ENCODE results near the gene TMEM132A. TPM values are rescaled to one million over a fixed set of nuclear protein-coding genes. Genes with fewer than 3 reads are reported as not detected.

Gene TMEM132A
- total RNA-seq, 1 donor from 2014 or later: 113 TPM

DNA sequence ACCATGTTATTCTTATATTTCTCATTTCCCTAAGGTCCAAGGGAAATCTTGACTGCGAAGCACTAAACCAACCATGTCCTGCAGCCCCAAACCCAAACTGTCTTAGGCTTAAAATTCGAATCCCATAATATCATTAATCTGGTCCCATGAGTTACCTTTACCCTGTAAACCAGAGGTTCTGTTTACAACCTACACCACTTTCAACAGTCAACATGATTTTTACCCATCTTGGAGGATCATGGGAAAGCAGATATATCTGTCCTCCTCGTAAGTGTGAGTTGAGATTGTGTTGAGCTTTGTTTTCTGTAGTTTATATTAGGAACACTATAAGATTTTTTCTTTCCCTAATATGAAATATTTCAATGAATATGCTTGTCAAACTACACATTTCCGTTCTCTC, 24.3 kb upstream of the TMEM132A start:
- H3K4me1 Mint-ChIP-seq (ENCODE audit: unreplicated experiment): peaks cover 10% of the 10 kb centered on the region
- H3K9me3 Mint-ChIP-seq (ENCODE audit: unreplicated experiment): no peaks in the 10 kb centered on the region
- H3K36me3 Mint-ChIP-seq (ENCODE audit: unreplicated experiment): peaks cover 40% of the 10 kb centered on the region
- no peak for DNase-seq (ENCODE audit: extremely low spot score, unreplicated experiment)
- H3K4me3 Mint-ChIP-seq (ENCODE audit: unreplicated experiment): no peak overlapping the region
- TF ChIP-seq, protein P1, sequence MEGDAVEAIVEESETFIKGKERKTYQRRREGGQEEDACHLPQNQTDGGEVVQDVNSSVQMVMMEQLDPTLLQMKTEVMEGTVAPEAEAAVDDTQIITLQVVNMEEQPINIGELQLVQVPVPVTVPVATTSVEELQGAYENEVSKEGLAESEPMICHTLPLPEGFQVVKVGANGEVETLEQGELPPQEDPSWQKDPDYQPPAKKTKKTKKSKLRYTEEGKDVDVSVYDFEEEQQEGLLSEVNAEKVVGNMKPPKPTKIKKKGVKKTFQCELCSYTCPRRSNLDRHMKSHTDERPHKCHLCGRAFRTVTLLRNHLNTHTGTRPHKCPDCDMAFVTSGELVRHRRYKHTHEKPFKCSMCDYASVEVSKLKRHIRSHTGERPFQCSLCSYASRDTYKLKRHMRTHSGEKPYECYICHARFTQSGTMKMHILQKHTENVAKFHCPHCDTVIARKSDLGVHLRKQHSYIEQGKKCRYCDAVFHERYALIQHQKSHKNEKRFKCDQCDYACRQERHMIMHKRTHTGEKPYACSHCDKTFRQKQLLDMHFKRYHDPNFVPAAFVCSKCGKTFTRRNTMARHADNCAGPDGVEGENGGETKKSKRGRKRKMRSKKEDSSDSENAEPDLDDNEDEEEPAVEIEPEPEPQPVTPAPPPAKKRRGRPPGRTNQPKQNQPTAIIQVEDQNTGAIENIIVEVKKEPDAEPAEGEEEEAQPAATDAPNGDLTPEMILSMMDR (IDR thresholded peaks at IDR 0.05): no peak
- H3K27ac Mint-ChIP-seq (ENCODE audit: unreplicated experiment): no peak overlapping the region
- H3K27me3 Mint-ChIP-seq (ENCODE audit: unreplicated experiment): no peaks in the 10 kb centered on the region

DNA sequence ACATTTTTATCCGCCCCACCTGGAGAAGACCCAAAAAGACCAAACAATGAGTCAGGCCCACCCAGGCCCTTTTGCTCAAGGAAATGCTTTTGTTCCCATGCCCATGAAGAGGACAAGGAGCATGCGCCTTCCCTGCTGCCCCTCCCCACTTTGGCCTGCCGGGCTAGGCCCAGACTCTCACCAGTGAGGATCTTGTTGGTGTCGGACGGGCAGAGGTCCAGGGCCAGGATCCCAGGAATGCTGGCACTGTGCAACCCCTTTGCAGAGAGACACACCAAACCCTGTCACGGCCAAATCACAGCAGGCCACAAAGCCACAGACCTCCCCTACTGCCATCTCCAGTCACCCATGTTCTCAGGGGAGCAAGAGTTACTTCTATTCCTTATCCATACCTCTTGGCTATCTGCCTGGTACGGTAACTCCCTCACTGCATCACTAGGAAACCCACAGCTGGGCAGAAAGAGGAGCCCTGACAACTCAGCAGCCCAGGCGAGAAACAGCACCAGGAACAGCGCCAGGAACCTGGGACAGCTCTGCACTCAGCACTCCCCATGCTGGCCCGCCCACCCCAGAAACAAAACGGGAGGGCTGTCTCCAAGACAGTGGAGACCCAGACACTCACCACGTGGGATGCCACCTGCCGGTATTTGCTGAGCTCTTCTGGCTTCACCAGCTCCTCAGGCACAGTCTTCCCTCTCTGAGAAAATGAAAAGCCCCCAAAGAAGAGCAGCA, 23.4 kb upstream of the TMEM132A start:
- no peak for DNase-seq (ENCODE audit: extremely low spot score, unreplicated experiment)
- Mint-ChIP-seq H3K4me1 (ENCODE audit: unreplicated experiment) (peaks cover 19% of the 10 kb centered on the region), H3K4me3 (ENCODE audit: unreplicated experiment) (no peak overlapping the region), H3K27me3 (ENCODE audit: unreplicated experiment) (no peaks in the 10 kb centered on the region), H3K27ac (ENCODE audit: unreplicated experiment) (no peak overlapping the region), H3K9me3 (ENCODE audit: unreplicated experiment) (no peaks in the 10 kb centered on the region), H3K36me3 (ENCODE audit: unreplicated experiment) (peaks cover 34% of the 10 kb centered on the region)
- TF ChIP-seq, protein P1 (IDR thresholded peaks at IDR 0.05): no peak

DNA sequence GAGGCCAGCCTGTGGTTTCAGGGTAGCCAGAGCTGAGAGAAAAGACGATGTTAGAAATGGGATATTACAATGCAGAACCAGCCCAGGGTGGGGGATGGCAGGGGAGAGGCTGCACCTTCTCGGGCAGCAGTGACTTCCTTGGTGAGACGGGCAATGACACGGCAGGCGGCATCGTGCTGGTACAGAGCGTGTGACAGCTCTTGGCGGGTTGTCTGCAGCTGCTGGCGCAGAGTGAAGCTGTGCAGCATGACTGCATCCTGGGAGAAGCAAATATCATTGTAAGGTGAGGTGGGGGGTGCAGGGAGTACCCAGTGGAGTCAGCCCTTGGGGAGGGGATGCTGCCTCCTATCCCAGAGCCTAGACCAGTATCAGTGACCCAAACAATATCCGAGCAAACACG, 21.6 kb upstream of the TMEM132A start:
- Mint-ChIP-seq H3K27me3 (ENCODE audit: unreplicated experiment) (no peaks in the 10 kb centered on the region), H3K4me3 (ENCODE audit: unreplicated experiment) (no peak overlapping the region), H3K9me3 (ENCODE audit: unreplicated experiment) (no peaks in the 10 kb centered on the region)

DNA sequence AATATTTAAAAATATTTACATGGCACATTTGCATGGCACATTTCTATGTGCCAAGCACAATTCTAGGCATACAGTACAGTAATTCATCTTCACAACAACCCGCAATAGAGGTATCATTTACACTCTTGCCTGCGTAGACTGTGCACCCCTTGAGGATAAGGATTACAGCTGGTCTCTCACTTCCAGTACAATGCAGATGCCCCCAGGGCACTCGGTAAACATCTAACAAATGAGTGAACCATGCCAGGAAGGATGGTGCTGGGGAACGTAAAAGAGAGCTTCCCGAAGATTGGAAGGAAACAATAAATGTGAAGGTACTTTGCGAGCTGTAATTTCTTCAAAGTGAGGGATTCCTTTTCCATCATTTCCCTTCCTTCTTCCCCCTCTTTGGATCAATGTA, 19.2 kb upstream of the TMEM132A start:
- peaks cover 18% of the 10 kb centered on the region for H3K27me3 Mint-ChIP-seq (ENCODE audit: unreplicated experiment)
- DNase-seq (ENCODE audit: extremely low spot score, unreplicated experiment): no peak
- H3K9me3 Mint-ChIP-seq (ENCODE audit: unreplicated experiment): no peaks in the 10 kb centered on the region
- TF ChIP-seq, protein P1 (IDR thresholded peaks at IDR 0.05): no peak
- H3K27ac Mint-ChIP-seq (ENCODE audit: unreplicated experiment): peak overlapping the region; percentile 77
- H3K4me1 Mint-ChIP-seq (ENCODE audit: unreplicated experiment): peaks cover 26% of the 10 kb centered on the region
- H3K36me3 Mint-ChIP-seq (ENCODE audit: unreplicated experiment): peaks cover 8% of the 10 kb centered on the region
- H3K4me3 Mint-ChIP-seq (ENCODE audit: unreplicated experiment): peak overlapping the region; percentile 89

More for the DNA sequence above, 21.6 kb upstream of the TMEM132A start:
- TF ChIP-seq, protein P1 (IDR thresholded peaks at IDR 0.05): no peak
- H3K27ac Mint-ChIP-seq (ENCODE audit: unreplicated experiment): no peak overlapping the region
- peaks cover 24% of the 10 kb centered on the region for H3K36me3 Mint-ChIP-seq (ENCODE audit: unreplicated experiment)
- no peak for DNase-seq (ENCODE audit: extremely low spot score, unreplicated experiment)
- peaks cover 26% of the 10 kb centered on the region for H3K4me1 Mint-ChIP-seq (ENCODE audit: unreplicated experiment)

DNA sequence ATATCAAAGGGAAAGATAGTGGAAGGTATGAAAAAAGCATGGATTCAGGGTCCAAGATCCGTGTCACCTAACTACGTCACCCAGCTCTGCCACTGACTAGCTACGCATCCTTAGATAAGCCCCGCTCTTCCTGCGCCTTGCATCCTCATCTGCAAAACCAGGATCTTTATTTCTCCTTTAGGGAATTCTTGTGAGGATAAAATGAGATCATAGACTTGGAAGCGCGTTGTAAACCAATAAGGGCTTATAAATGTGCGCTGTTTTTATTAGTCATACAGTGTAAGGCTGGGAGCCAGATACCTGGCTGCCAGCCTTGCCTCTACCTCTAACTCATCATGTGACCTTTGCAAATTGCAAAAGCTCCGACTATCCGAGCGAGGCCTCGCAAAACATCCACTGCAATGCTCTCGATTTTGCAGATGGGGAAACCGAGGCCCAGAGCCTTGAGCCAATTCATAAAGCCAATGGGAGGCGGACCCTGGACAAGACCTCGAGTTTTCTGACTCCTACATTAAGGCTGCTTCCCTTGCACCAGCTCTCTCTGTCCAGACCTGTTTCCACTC, 18.6 kb upstream of the TMEM132A start:
- no peak for DNase-seq (ENCODE audit: extremely low spot score, unreplicated experiment)
- no peaks in the 10 kb centered on the region for H3K9me3 Mint-ChIP-seq (ENCODE audit: unreplicated experiment)
- H3K36me3 Mint-ChIP-seq (ENCODE audit: unreplicated experiment): peaks cover 8% of the 10 kb centered on the region
- H3K27ac Mint-ChIP-seq (ENCODE audit: unreplicated experiment): peak overlapping the region; percentile 77
- H3K4me1 Mint-ChIP-seq (ENCODE audit: unreplicated experiment): peaks cover 26% of the 10 kb centered on the region
- H3K4me3 Mint-ChIP-seq (ENCODE audit: unreplicated experiment): peak overlapping the region; percentile 89
- TF ChIP-seq, protein P1 (IDR thresholded peaks at IDR 0.05): no peak
- H3K27me3 Mint-ChIP-seq (ENCODE audit: unreplicated experiment): peaks cover 18% of the 10 kb centered on the region

Data from osteocyte (in vitro differentiated cells).